ENCODE measurements around the gene GUCA2B.

GUCA2B gene

GRCh38 chr1:42184616-42185015 lies 31.4 kb downstream of the GUCA2B start:
- no peak for DNase-seq (ENCODE audit: low read depth in 2 of 2)

- DNase-seq (ENCODE audit: low read depth in 2 of 2): no peak
These were observed 32.9 kb downstream of the GUCA2B start for GRCh38 chr1:42186152-42186551.

GRCh38 chr1:42189931-42190853 lies 37.0 kb downstream of the GUCA2B start:
- no peak for DNase-seq (ENCODE audit: low read depth in 2 of 2)

- no peak for DNase-seq (ENCODE audit: low read depth in 2 of 2)
These were observed 38.1 kb downstream of the GUCA2B start for GRCh38 chr1:42191319-42191718.

GRCh38 chr1:42192106-42192505 lies 38.9 kb downstream of the GUCA2B start:
- DNase-seq (ENCODE audit: low read depth in 2 of 2): no peak

GRCh38 chr1:42195841-42196240 lies 42.6 kb downstream of the GUCA2B start:
- no peak for DNase-seq (ENCODE audit: low read depth in 2 of 2)

GRCh38 chr1:42198251-42198650 lies 45.0 kb downstream of the GUCA2B start:
- DNase-seq (ENCODE audit: low read depth in 2 of 2): no peak

GRCh38 chr1:42201986-42202385 lies 48.8 kb downstream of the GUCA2B start:
- DNase-seq (ENCODE audit: low read depth in 2 of 2): no peak
